ENCODE measurements around the gene RFC4.

Gene RFC4

DNA sequence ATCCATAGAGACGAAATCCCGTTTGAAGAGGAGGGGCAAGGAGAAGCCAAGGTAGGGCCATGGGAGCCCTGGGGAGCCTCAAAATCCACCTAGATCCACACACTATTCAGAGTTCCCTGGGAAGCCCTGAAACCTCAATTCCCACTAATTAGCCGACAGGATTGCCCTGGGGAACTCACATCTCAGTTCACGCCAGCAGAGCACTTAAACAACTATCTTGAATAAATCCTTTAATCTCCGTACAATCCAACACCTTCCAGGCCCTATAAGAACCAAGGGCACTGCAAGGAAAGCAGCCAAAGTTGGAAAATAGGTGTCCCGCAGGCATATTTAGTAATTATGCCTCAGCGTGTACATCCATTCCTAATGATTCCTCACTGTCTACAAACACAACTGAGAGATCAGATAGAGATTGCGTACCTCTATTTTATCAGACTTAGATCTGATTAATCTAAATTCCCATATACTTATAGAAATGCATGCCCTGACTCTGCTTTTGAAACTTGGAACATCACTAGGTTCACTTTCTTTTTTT lies 48.5 kb downstream of the RFC4 start:
- in situ Hi-C loops (cut with MboI; ENCODE audit: low sequenced_read_pairs), result no loop called here

DNA sequence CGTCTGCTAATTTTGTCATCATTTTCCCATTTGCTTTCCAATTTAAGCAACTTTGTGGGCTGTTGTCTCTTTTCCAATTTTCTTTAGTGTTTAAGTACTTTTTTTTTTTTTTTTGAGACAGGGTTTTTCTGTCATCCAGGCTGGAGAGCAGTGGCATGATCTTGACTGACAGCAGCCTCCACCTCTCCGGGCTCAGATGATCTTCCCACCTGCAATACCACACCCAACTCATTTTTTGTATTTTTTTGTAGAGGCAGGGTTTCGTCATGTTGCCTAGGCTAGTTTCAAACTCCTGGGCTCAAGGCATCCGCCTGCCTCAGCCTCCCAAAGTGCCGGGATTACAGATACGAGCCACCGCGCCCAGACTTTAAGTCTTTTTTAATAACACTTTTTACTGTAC lies 49.1 kb downstream of the RFC4 start:
- in situ Hi-C loops (cut with MboI; ENCODE audit: low sequenced_read_pairs), result no loop called here

DNA sequence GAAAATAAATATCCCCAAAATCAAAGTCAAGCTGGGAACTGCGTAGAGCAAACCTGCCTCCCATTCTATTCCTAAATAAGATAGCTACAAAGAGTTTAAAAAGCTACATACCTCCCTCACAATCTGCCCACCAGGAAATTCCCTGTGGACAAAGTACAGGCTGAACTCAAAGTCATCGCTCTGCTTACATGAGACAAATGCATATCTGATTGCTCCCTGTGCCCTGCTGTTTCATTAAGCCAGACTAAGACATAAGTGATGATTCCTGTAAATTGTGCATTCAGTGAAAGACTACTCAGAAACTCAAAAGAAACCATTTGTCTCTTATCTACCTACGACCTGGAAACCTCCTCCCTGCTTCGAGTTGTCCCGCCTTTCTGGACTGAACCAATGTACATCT lies 51.4 kb downstream of the RFC4 start:
- in situ Hi-C loops (cut with MboI; ENCODE audit: low sequenced_read_pairs), result no loop called here

GRCh38 chr3:186754006-186754405 lies 52.3 kb downstream of the RFC4 start:
- in situ Hi-C loops (cut with MboI; ENCODE audit: low sequenced_read_pairs), result no loop called here

DNA sequence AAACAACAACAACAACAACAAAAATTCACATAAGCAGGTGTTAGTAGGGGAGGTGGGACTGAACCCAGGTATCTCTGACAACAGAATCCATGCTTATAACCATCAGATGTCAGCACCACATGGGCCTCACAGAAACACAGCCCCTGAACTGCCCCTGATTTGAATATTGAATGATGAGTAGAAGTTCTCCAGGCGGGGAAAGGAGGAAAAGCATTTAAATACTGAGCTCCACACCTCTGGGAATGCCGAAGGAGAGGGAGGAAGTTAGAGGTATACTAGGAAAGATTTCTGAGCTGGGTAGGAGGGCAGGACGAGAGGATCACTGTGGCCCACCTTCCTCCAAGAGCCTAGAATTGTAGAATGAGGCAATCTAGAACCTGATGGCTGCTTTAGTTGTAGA lies 54.8 kb downstream of the RFC4 start:
- in situ Hi-C loops (cut with MboI; ENCODE audit: low sequenced_read_pairs), result no loop called here

DNA sequence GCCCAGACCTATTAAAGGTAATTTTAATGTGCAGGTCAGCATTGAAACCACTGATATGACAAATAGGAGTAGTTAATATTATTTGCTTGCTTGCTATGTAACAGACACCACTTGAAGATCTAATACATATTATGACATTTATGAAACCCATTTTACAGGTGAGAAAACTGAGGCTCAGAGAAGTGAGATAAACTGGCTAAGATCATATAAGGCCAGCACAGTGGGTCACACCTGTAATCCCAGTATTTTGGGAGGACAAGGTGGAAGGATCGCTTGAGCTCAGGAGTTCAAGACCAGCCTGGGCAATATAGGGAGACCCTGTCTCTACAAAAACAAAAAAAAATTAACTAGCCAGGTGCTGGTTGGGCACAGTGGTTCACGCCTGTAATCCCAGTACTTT lies 56.0 kb downstream of the RFC4 start:
- in situ Hi-C loops (cut with MboI; ENCODE audit: low sequenced_read_pairs), result no loop called here

GRCh38 chr3:186746008-186746407 lies 60.3 kb downstream of the RFC4 start:
- in situ Hi-C loops (cut with MboI; ENCODE audit: low sequenced_read_pairs), result no loop called here

DNA sequence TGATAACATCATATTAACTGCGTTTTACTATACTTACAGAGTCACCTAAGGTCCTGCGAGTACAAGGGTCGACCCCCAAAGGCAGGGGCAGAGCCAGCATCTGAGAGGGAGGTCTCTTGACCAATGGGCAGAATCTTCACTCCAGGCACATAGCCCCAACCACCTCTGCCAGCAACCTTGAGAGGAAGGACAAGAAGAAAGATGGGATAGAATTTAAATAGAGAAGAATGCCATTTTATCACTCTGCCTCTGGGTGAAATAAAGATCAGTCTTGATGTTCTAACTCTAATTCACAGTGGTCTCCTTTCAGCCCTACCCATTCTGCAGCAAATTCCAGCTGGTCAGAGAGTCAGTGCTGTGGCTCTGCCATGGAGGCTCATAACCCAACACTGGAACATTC lies 62.6 kb downstream of the RFC4 start:
- in situ Hi-C loops (cut with MboI; ENCODE audit: low sequenced_read_pairs), result no loop called here

DNA sequence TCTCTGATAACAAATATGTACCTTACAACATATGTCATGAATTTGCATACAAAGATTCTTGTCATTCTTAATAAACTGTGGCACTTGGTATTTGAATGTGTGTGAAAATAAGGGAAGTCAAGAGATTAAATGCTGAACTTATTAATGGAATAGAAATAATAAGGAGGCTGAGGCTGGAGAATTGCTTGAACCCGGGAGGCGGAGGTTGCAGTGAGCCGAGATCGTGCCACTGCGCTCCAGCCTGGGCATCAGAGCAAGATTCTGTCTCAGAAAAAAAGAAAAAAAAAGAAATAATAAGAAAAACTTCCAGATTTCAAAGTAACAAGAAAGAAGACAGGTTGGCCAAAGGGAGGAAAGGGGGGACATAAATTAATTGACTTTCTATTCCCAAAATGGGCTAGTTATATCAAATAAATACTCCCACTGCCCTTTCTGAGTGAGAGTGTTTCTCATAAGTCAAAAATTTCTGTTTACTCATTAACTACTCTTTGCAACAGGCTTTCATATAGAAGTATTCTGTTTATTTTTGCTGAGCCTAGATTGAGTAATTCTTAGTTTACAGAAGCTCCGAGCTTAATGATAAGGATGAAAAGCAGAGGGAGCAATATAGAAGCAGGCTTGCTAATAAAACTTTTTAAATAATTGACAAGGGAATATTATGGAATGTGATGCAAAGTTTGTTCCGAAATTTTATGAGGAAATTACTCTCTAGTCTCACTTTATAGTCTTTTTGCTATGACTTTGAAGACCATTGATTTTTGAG lies 63.5 kb downstream of the RFC4 start:
- in situ Hi-C loops (cut with MboI; ENCODE audit: low sequenced_read_pairs), result no loop called here
